H1 (cell line): ENCODE data around the gene DISC1. TPM values are rescaled to one million over a fixed set of nuclear protein-coding genes. Genes with fewer than 3 reads are reported as not detected.

ENCODE experiments used
- CTCF ChIP-seq, 3 experiments: IDR thresholded peaks; 1 replicate in 2 of 3; 2 replicates in 1 of 3; pipeline versions ENCODE4 v1.5.1 to v1.6.1; 2011; ENCODE audit warnings: low read length in 3 of 3, mild to moderate bottlenecking in 3 of 3, inconsistent platforms in 2 of 3, low read depth in 1 of 3, moderate library complexity in 1 of 3; ENCODE audit not compliant: insufficient read depth in 1 of 3; ENCODE audit errors: control extremely low read depth in 1 of 3
- polyA plus RNA-seq, 7 experiments: library from polyadenylated mRNA; depleted of rRNA in 3 of 7; stranded (reverse) in 5 of 7; unstranded in 2 of 7; fragments of >200 nt in 5 of 7; fragments of 200-250 nt in 2 of 7; gene quantifications; 1 replicate in 5 of 7; 2 replicates in 1 of 7; 4 replicates in 1 of 7; pipeline versions ENCODE4 v1.2.1 to v1.2.3, GENCODE V29; 2011 to 2013; ENCODE audit warnings: missing spikeins in 2 of 7, mixed read lengths in 2 of 7
- total RNA-seq: library from RNA; stranded (reverse); fragmentation: NEBNext Ultra II Directional; extraction: Animal tissue kit (Norgen Biotek cat#: 25700); gene quantifications from 2 replicates; pipeline ENCODE4 v1.2.1, GENCODE V29; 2021

DISC1 gene
- total and polyA plus RNA-seq, 2 of the 8 experiments (the other 6 are each of a cell fraction or from before 2014, with no cell fraction given), result 1.1 to 3.5 TPM

GRCh38 chr1:232029315-232029714, 402.7 kb downstream of the DISC1 start (continued):
- TF ChIP-seq CTCF (IDR thresholded peaks at IDR 0.05; ENCODE audit: control extremely low read depth in 1 of 3, insufficient read depth in 1 of 3, low read depth in 1 of 3, low read length in 3 of 3), result no peak
